Activated CD4-positive, alpha-beta T cell treated with anti-CD3 and anti-CD28 coated beads for 36 hours (primary cell): ENCODE results near the gene NCAPD2. TPM values are rescaled to one million over a fixed set of nuclear protein-coding genes. Genes with fewer than 3 reads are reported as not detected.

Experiments used
- ATAC-seq: fragments of 200-7000 bp; cut with Tn5 transposase; one replicate; pipeline ENCODE4 v1.10.0; 2021; ENCODE audit warnings: mild to moderate bottlenecking, moderate library complexity
- CTCF ChIA-PET: fragments of 350-600 bp; sonication (Branson Sonifier 250); formaldehyde crosslinking; loops from one replicate; lab custom pipeline; 2021; ENCODE audit warnings: antibody characterized with exemption; lab: Charles Lee
- POLR2A ChIA-PET: fragments of 350-600 bp; sonication (Branson Sonifier 250); formaldehyde crosslinking; loops from one replicate; lab custom pipeline; 2021; ENCODE audit warnings: antibody characterized with exemption, inconsistent platforms; lab: Charles Lee
- DNase-seq: peaks from one replicate; pipeline ENCODE4 v3.0.0-alpha.2; 2020
- H3K27ac Mint-ChIP-seq: one replicate; pipeline ENCODE4 v1.8.0; 2021; ENCODE audit warnings: mixed read lengths
- H3K27me3 Mint-ChIP-seq: one replicate; pipeline ENCODE4 v1.8.0; 2021; ENCODE audit warnings: mixed read lengths
- H3K36me3 Mint-ChIP-seq: one replicate; pipeline ENCODE4 v1.8.0; 2021; ENCODE audit warnings: low read depth, mixed read lengths
- H3K4me1 Mint-ChIP-seq: one replicate; pipeline ENCODE4 v1.8.0; 2021; ENCODE audit warnings: mixed read lengths
- H3K4me3 Mint-ChIP-seq: one replicate; pipeline ENCODE4 v1.8.0; 2021; ENCODE audit warnings: mild to moderate bottlenecking, moderate library complexity, mixed read lengths
- H3K9me3 Mint-ChIP-seq: one replicate; pipeline ENCODE4 v1.8.0; 2021; ENCODE audit warnings: low read depth, mixed read lengths
- intact Hi-C, 2 experiments: fragments of 100-400 bp; cut with DNase I in 1 of 2; cut with micrococcal nuclease in 1 of 2; formaldehyde crosslinking; loops; one replicate each; pipeline versions ENCODE4 v1.14.2 to v1.15.1; 2022 to 2024; cut with DNase I, micrococcal nuclease
- total RNA-seq, 2 experiments: library from RNA; stranded (reverse); gene quantifications; one replicate each; pipeline ENCODE4 v1.2.3, GENCODE V29; 2021

The NCAPD2 gene
- total RNA-seq, 2 experiments from 2014 or later, result 199 to 210 TPM

- intact Hi-C loops, result no loop called here
- DNase-seq, result no peak
- peaks cover 80% of the 10 kb centered on the region for H3K4me1 Mint-ChIP-seq
Observed at GRCh38 chr12:6457220-6457945, 36.5 kb upstream of the NCAPD2 start.

DNA sequence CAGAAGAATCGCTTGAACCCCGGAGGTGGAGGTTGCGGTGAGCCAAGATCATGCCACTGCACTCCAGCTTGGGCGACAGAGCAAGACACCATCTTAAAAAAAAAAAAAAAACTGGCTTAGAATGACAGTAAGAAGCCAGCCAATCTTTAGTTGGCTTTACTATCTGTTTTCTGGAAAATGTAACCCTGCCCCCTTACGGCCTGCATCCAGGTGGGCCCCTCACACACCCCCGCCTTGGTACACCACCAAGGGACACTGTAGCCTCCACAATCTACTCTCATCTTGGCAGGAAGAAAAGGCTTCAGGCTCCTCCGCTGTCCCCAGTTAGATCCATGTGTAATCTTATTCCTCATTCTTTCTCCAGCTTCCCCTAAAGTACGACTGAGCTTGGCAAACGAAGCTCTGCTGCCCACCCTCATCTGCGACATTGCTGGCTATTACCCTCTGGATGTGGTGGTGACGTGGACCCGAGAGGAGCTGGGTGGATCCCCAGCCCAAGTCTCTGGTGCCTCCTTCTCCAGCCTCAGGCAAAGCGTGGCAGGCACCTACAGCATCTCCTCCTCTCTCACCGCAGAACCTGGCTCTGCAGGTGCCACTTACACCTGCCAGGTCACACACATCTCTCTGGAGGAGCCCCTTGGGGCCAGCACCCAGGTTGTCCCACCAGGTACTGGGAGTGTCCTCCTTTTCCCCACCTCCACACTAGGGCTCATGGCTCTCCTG lies 35.5 kb upstream of the NCAPD2 start:
- Mint-ChIP-seq H3K9me3 (no peaks in the 10 kb centered on the region), H3K4me1 (peaks cover 87% of the 10 kb centered on the region), H3K27ac (peak overlapping the region; percentile 73), H3K27me3 (no peaks in the 10 kb centered on the region), H3K36me3 (peaks cover 96% of the 10 kb centered on the region), H3K4me3 (no peak overlapping the region)
- intact Hi-C loops, result no loop called here
- DNase-seq (no peak), ATAC-seq (no peak)
- POLR2A ChIA-PET, result interaction anchor here (0.6 to 4.1 kb wide), 3 partner anchors 12 to 95 kb away, joined by 3 to 35 read pairs (median 3); partner anchors contain the start of genes CD27 and VAMP1
- CTCF ChIA-PET, result interaction anchor here (0.7 to 8.6 kb wide), 4 partner anchors 12 to 470 kb away, joined by 3 to 200 read pairs (median 67); partner anchors contain the start of genes CD27 and VAMP1

More at GRCh38 chr12:6457220-6457945, 36.5 kb upstream of the NCAPD2 start:
- Mint-ChIP-seq H3K27me3 (no peaks in the 10 kb centered on the region), H3K27ac (peak overlapping the region; percentile 77), H3K36me3 (peaks cover 96% of the 10 kb centered on the region), H3K9me3 (no peaks in the 10 kb centered on the region), H3K4me3 (no peak overlapping the region)
- ATAC-seq, result no peak
- POLR2A ChIA-PET, result interaction anchor here (0.8 kb wide), 2 partner anchors 11 to 33 kb away, joined by 3 to 5 read pairs; no protein-coding TSS in a partner anchor
- CTCF ChIA-PET, result interaction anchor here (0.7 to 1.8 kb wide), 6 partner anchors 8 to 416 kb away, joined by 3 to 13 read pairs (median 4); partner anchors contain the start of genes SPSB2 and VAMP1

GRCh38 chr12:6459004-6459337 lies 34.9 kb upstream of the NCAPD2 start:
- no peak for ATAC-seq
- Mint-ChIP-seq H3K36me3 (peaks cover 95% of the 10 kb centered on the region), H3K9me3 (no peaks in the 10 kb centered on the region), H3K27me3 (no peaks in the 10 kb centered on the region), H3K27ac (peak overlapping the region; percentile 73), H3K4me1 (peaks cover 87% of the 10 kb centered on the region), H3K4me3 (no peak overlapping the region)
- intact Hi-C loops, result no loop called here
- POLR2A ChIA-PET, result interaction anchor here (0.6 to 4.1 kb wide), 3 partner anchors 11 to 94 kb away, joined by 3 to 35 read pairs (median 3); partner anchors contain the start of genes CD27 and VAMP1
- no peak for DNase-seq
- CTCF ChIA-PET, result interaction anchor here (0.6 to 8.6 kb wide), 5 partner anchors 11 to 470 kb away, joined by 3 to 200 read pairs (median 4); partner anchors contain the start of genes CD27 and VAMP1

GRCh38 chr12:6460751-6461371 lies 33.0 kb upstream of the NCAPD2 start:
- Mint-ChIP-seq H3K27ac (peak overlapping the region; percentile 100), H3K27me3 (no peaks in the 10 kb centered on the region), H3K9me3 (no peaks in the 10 kb centered on the region), H3K36me3 (peaks cover 93% of the 10 kb centered on the region), H3K4me3 (peak overlapping the region; percentile 75), H3K4me1 (peaks cover 88% of the 10 kb centered on the region)
- peak; percentile 69 for DNase-seq
- ATAC-seq, result peak; percentile 31
- POLR2A ChIA-PET, result interaction anchor here (0.6 to 4.1 kb wide), 12 partner anchors 8 to 126 kb away, joined by 3 to 46 read pairs (median 12); partner anchors contain the start of genes CD27, GAPDH, MRPL51 and TAPBPL
- intact Hi-C loops, result loop anchor here (1.0 kb wide), 2 partner anchors 9 to 38 kb away; partner anchors contain the start of gene TAPBPL (in 2 of the 2)
- CTCF ChIA-PET, result interaction anchor here (0.5 to 8.6 kb wide), 9 partner anchors 9 to 1401 kb away, joined by 3 to 200 read pairs (median 8); partner anchors contain the start of genes CD27, TAPBPL and VAMP1

- ATAC-seq (peak; percentile 81), DNase-seq (peak; percentile 92)
- H3K27me3 Mint-ChIP-seq, result no peaks in the 10 kb centered on the region
- H3K4me3 Mint-ChIP-seq, result peak overlapping the region; percentile 75
- ChIA-PET POLR2A (interaction anchor here (0.5 to 4.1 kb wide), 10 partner anchors 9 to 498 kb away, joined by 3 to 46 read pairs (median 12); partner anchors contain the start of genes CD27, GAPDH, MRPL51 and TAPBPL), CTCF (interaction anchor here (0.9 to 8.6 kb wide), 10 partner anchors 8 to 126 kb away, joined by 3 to 200 read pairs (median 6); partner anchors contain the start of genes CD27, TAPBPL and VAMP1)
- peak overlapping the region; percentile 100 for H3K27ac Mint-ChIP-seq
- H3K9me3 Mint-ChIP-seq, result no peaks in the 10 kb centered on the region
- H3K36me3 Mint-ChIP-seq, result peaks cover 92% of the 10 kb centered on the region
- peaks cover 86% of the 10 kb centered on the region for H3K4me1 Mint-ChIP-seq
- intact Hi-C loops, result loop anchor here (1.0 to 2.0 kb wide), 7 partner anchors 9 to 125 kb away; partner anchors contain the start of genes TAPBPL (in 2 of the 2) and VAMP1 (in 1 of the 2)
Observed at GRCh38 chr12:6461401-6462233, 32.3 kb upstream of the NCAPD2 start.

GRCh38 chr12:6462234-6462995 lies 31.5 kb upstream of the NCAPD2 start:
- Mint-ChIP-seq H3K27me3 (no peaks in the 10 kb centered on the region), H3K27ac (peak overlapping the region; percentile 100), H3K36me3 (peaks cover 92% of the 10 kb centered on the region), H3K9me3 (no peaks in the 10 kb centered on the region), H3K4me3 (peak overlapping the region; percentile 75), H3K4me1 (peaks cover 86% of the 10 kb centered on the region)
- POLR2A ChIA-PET, result interaction anchor here (0.6 to 4.1 kb wide), 9 partner anchors 8 to 72 kb away, joined by 3 to 46 read pairs (median 13); partner anchors contain the start of genes CD27, GAPDH, MRPL51 and TAPBPL
- peak; percentile 67 for DNase-seq
- intact Hi-C loops, result loop anchor here (1.0 to 2.0 kb wide), 5 partner anchors 8 to 126 kb away; partner anchors contain the start of gene VAMP1 (in 1 of the 2)
- CTCF ChIA-PET, result interaction anchor here (0.9 to 8.6 kb wide), 10 partner anchors 11 to 127 kb away, joined by 3 to 200 read pairs (median 5); partner anchors contain the start of genes CD27 and TAPBPL
- peak; percentile 40 for ATAC-seq

DNA sequence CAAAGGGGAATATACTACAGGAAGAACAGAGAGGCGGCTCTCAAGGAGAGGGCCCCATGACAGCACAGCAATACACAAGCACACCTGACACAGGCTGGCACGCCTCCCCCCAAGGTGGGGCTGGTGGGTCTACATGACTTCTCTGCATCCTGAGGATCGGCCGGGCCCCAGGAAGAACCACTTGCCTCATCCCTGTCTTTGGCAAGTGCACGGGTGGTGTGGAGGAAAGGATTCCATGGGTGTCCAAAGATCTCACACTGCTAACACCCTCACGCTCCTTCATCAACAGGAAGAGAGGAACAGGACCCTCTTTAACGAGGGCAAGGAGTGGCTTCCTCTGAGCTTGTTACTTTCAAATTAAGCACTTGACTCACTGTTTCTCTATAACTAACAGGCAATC lies 30.7 kb upstream of the NCAPD2 start:
- Mint-ChIP-seq H3K27ac (peak overlapping the region; percentile 100), H3K27me3 (no peaks in the 10 kb centered on the region), H3K36me3 (peaks cover 91% of the 10 kb centered on the region), H3K4me1 (peaks cover 91% of the 10 kb centered on the region), H3K4me3 (peak overlapping the region; percentile 75), H3K9me3 (no peaks in the 10 kb centered on the region)
- DNase-seq (peak; percentile 52), ATAC-seq (peak; percentile 14)
- ChIA-PET POLR2A (interaction anchor here (1.0 to 1.6 kb wide), 3 partner anchors 18 to 72 kb away, joined by 3 to 5 read pairs (median 5); no protein-coding TSS in a partner anchor), CTCF (interaction anchor here (0.6 to 8.6 kb wide), 14 partner anchors 11 to 203 kb away, joined by 3 to 200 read pairs (median 4); partner anchors contain the start of genes CD27, MRPL51 and TAPBPL)
- intact Hi-C loops, result loop anchor here (2.0 kb wide), 2 partner anchors 70 to 126 kb away; no protein-coding TSS in a partner anchor

DNA sequence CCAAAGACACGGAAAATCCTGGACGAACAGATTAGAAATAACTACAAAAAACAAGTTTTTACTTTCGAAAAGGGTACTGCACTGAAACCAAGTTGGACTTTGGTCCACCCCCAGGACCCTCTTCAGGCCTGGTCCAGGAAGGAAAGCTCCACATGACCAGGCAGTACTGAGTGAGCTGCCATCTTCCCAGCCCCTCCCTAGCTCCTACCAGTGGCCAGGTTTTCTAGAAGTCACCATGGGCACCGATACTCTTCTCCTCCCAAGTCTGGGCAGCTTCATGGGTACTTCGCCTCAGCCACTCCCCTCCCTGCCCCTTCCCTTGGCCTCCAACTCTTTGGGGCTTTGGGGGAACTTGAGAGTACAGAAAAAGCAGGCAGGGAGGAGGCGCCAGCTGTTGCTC lies 30.0 kb upstream of the NCAPD2 start:
- peak; percentile 22 for DNase-seq

More for the DNA sequence above, 30.0 kb upstream of the NCAPD2 start:
- peak overlapping the region; percentile 75 for H3K4me3 Mint-ChIP-seq
- ChIA-PET POLR2A (interaction anchor here (1.0 to 1.6 kb wide), 3 partner anchors 19 to 72 kb away, joined by 3 to 5 read pairs (median 5); no protein-coding TSS in a partner anchor), CTCF (interaction anchor here (0.5 to 8.6 kb wide), 16 partner anchors 12 to 190 kb away, joined by 3 to 200 read pairs (median 4); partner anchors contain the start of genes CD27, MRPL51 and TAPBPL)
- intact Hi-C loops, result loop anchor here (2.0 kb wide), 2 partner anchors 69 to 127 kb away; no protein-coding TSS in a partner anchor
- H3K27ac Mint-ChIP-seq, result peak overlapping the region; percentile 100
- H3K4me1 Mint-ChIP-seq, result peaks cover 91% of the 10 kb centered on the region
- no peaks in the 10 kb centered on the region for H3K9me3 Mint-ChIP-seq
- ATAC-seq, result no peak
- peaks cover 91% of the 10 kb centered on the region for H3K36me3 Mint-ChIP-seq
- no peaks in the 10 kb centered on the region for H3K27me3 Mint-ChIP-seq
